CD1c-positive myeloid dendritic cell (primary cell): ENCODE results near the gene COG5.

Experiments
- DNase-seq: peaks from one replicate; pipeline ENCODE4 v3.0.0-alpha.2; 2016; ENCODE audit errors: extremely low spot score

COG5 gene

DNA sequence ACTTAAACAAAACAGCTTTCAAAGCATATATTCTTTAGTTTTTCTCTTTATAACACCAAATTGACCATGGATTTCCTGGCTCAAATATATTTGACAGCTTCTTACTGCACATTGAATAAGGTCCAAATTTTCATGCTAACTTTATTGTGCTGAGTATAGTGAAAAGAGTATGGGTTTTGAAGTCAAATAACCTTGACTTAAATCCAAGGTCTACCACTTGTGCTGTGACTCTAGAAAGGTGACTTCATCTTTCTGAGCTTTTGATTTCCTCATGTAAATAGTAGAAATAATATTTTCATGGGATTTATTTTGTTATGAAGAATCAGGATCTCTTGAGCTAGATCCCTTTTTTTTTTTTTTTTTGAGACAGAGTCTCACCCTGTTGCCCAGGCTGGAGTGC, 233.2 kb downstream of the COG5 start:
- no peak for DNase-seq

DNA sequence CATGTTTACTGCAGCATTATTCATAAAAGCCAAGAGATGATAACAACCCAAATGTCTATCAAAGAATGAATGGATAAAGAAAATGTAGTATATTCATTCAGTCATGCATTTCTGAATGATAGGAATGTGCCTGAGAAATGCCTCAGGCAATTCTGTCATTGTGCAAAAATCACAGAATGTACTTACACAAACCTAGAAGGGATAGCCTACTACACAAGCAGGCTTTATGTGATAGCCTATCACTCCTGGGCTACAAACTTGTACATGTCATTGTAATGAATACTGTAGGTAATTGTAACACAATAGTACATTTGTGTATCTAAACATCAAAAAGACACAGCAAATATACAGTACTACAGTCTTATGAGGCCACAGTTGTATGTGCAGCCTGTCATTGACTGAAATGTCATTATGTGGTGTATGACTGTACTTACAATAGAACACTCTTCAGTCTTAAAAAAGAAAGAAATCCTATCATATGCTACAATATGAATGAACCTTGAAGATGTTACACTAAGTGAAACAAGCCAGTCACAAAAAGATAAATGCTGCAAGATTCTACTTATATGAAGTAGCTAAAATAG, 235.6 kb downstream of the COG5 start:
- no peak for DNase-seq

GRCh38 chr7:107326061-107326460, 237.7 kb downstream of the COG5 start:
- DNase-seq: no peak

DNA sequence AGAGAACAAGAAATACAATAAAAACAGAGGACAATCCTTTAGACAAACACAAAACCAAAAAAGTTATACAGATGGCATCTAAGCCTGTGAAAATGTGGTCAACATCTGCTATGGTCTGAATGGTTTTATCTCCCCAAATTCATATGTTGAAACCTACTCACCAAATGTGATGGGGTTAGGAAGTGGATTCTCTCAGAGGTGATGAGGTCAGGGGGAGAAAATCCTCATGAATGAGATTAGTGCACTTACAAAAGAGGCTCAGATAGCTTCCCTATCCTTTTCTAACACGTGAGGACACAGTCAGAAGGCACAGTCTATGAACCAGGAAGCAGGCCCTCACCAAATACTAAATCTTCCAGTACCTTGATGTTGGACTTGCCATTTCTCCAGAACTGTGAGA, 241.7 kb downstream of the COG5 start:
- DNase-seq: no peak

DNA sequence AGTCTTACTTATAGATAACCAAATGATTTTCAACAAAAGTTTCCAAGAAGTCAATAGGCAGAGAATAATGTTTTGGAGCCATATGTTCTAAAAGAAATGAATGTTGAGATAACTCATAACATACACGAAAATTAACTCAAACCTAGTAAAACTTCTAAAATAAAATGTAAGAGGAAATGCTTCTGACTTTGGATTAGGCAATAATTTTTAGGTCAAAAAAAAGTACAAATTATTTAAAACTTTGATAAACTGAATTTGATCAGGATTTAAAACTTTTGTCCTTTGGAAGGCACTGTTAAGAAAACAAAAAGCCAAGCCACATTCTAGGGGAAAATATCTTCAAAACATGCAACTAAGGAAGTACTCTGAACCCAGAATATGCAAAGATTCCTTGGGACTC, 242.1 kb downstream of the COG5 start:
- no peak for DNase-seq

DNA sequence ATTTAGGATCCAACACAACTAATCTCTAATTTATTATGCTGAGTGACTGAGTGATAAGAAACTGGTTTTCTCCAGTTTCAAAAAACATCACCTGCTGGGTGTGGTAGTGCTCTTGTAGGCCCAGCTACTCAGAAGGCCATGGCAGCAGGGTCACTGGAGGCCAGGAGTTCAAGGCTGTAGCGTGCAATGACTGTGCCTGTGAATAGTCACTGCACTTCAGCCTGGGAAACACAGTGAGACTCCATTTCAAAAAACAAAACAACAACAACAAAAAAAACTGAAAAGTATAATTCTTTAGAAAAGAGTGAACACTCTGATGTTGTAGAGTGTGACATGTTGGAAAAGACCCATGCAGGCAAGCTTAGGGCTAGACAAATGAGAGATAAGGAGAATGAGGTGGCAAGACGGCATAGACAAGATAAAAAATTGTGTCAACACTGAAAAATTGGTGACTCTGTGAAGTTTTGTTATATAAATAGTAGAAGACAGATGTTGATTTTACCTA, 243.9 kb downstream of the COG5 start:
- no peak for DNase-seq

- DNase-seq: no peak
Observed at GRCh38 chr7:107318523-107319160, 245.1 kb downstream of the COG5 start.

- no peak for DNase-seq
Observed at GRCh38 chr7:107315716-107316220, 248.0 kb downstream of the COG5 start.

DNA sequence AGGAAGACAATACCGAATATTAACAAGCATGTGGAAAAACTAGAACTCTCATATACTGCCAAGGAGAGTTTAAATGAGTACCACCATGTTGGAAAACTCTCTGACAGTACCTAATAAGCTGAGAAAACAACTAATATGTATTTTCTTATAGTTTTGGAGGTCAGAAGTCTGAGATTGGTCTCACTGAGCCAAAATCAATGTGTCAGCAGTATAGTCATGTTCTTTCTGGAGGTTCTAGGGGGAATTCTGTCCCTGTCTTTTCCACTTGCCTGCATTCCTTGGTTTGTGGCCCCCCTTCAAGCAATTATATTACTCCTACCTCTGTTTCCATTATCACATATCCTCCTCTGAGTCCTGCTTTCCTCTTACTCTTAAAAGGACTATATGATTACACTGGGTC, 250.4 kb downstream of the COG5 start:
- DNase-seq: no peak

GRCh38 chr7:107312418-107312817, 251.3 kb downstream of the COG5 start:
- DNase-seq: no peak

DNA sequence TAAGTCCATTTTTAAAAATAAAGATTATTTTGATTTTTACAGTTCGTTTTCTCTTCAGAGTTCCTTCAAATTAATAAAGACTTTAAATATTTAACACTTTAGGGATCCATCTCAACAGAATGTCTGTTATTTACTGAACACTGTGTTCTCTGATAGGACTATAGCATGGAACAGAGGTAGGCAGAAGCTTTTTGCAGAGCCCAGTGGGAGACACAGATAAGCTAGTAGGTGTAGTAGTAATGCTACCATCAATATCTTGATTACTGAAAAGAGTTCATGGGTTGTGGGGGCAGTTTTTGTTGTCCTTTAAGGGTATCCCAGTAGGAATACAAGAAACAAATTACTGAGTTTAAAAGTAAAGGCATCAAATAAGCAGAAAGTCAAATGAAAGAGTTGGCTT, 254.4 kb downstream of the COG5 start:
- no peak for DNase-seq

- DNase-seq: no peak
Observed at GRCh38 chr7:107304636-107305035, 259.1 kb downstream of the COG5 start.

DNA sequence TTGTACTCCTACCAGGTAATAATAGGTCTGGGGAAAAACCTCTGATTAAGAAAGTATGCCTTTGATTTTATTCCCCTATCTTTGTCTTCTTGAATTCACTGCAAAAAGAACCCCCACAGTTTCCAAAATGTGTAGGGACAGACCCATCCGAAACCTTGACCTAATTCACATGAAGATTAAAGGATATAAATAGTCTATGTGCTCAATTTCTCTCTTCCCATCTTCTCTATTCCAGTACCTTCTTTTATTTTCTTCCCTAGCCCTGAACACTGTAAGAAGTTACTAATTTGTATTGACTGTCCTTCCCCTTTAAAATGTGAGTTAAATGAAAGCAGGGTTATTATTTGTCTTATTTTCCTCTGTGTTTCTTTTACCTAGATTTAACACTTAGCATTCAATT, 259.7 kb downstream of the COG5 start:
- DNase-seq: no peak

GRCh38 chr7:107302250-107302847, 261.4 kb downstream of the COG5 start:
- no peak for DNase-seq

- no peak for DNase-seq
Observed at GRCh38 chr7:107294182-107294581, 269.5 kb downstream of the COG5 start.

- no peak for DNase-seq
Observed at GRCh38 chr7:107292591-107292990, 271.1 kb downstream of the COG5 start.

- DNase-seq: no peak
Observed at GRCh38 chr7:107291434-107291833, 272.3 kb downstream of the COG5 start.

DNA sequence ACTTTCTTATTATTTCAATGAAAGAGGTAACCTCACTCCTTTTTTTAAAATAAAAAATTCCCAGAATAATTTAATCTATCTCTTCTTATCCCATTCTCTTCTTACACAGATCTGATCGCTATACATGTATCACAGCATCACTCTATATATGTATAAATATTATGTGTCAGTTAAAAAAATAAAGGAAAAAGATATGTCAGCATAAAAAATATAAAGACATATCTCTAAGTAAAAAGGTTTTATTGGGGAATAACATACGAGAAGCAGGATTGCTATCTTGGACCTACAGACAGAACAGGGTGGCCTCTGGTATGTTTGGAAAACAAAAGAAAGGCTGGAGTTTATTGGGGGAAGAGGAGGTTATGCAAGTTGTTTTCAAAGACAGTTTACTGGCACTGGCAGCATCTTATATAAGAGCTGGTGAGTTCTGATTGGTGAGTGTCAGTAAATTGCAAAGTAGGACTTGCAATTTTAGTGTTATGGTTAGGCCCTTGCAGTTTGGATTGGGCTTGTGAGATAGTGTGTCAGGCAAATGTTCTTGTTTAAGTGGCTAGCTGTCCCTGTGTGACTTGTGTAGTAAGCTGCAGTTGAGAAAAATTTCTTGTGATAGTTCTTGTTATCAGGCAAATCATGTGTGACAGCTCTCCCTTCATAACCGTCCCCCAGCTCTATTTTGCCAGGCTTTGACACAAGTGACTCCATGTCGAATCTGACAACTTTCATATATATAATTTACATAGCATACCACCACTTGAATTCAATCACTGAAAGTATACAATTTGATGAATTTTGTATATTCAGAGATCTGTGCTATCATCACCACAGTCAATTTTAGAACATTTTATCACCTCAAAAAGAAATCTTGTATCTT, 276.7 kb downstream of the COG5 start:
- DNase-seq: no peak

DNA sequence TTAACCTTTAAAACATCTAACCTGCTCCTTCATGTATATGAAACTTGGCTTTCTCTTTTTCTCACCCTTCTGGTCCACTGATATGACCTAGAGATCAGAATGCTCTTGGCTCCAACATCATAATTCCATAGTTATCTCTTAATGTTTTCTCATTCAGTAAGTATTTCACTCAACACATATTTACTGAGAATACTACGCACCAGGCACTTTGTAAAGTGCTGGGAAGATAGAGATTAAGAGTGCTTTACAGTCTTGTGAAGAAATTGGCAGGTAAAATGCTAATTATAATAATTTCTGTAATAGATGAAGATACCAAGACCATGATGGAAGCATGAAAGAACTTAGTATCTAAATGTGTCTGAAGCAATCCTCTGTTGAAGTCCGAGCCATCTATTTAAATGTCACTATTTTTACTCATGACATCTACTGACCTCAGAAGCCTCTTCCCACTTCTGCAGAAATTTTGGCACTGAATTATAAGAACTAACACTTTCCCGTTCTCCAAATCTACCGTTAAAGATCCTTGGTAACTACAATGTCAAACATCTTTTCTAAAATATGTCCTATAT, 278.7 kb downstream of the COG5 start:
- no peak for DNase-seq

- DNase-seq: no peak
Observed at GRCh38 chr7:107277331-107277730, 286.4 kb downstream of the COG5 start.

- no peak for DNase-seq
Observed at GRCh38 chr7:107276220-107276827, 287.4 kb downstream of the COG5 start.
